HepG2 (cell line): ENCODE results near the gene USP19. TPM values are rescaled to one million over a fixed set of nuclear protein-coding genes. Genes with fewer than 3 reads are reported as not detected.
A peak's percentile ranks its signal among the peaks of the same experiment; 100 is the strongest.

ENCODE experiments used
- EEA1 ChIP-seq: sonication (generic); formaldehyde crosslinking; IDR thresholded peaks from 2 replicates; pipeline ENCODE4 v1.5.1; 2020; ENCODE audit warnings: mild to moderate bottlenecking, missing genetic modification reagents, borderline replicate concordance
- EZH2 ChIP-seq: conservative IDR thresholded peaks from 2 replicates; pipeline ENCODE4 v1.6.1; 2012; ENCODE audit warnings: mild to moderate bottlenecking, low read depth, low read length, moderate library complexity
- FOXP1 ChIP-seq, 2 experiments: fragments of 450-650 bp in 1 of 2; IDR thresholded peaks; 2 replicates each; pipeline ENCODE4 v1.6.1; 2017 to 2018; ENCODE audit warnings: antibody characterized with exemption in 1 of 2
- GMEB1 ChIP-seq: sonication (generic); formaldehyde crosslinking; IDR thresholded peaks from 2 replicates; pipeline ENCODE4 v1.5.1; 2020; ENCODE audit warnings: missing genetic modification reagents, mild to moderate bottlenecking, borderline replicate concordance
- HNF4G ChIP-seq, 2 experiments: sonication (generic) in 1 of 2; formaldehyde crosslinking in 1 of 2; IDR thresholded peaks; 2 replicates each; pipeline versions ENCODE4 v1.4.0 to v1.6.1; 2011 to 2020; ENCODE audit warnings: borderline replicate concordance in 2 of 2, low read depth in 2 of 2, mild to moderate bottlenecking in 2 of 2, low read length in 1 of 2, missing genetic modification reagents in 1 of 2, moderate library complexity in 1 of 2
- HNRNPLL ChIP-seq: fragments of 200-400 bp; formaldehyde crosslinking; IDR thresholded peaks from 2 replicates; pipeline ENCODE4 v1.6.1; 2017; ENCODE audit warnings: mild to moderate bottlenecking, low read depth, low read length; ENCODE audit not compliant: poor library complexity, severe bottlenecking
- HOXD1 ChIP-seq: sonication (generic); formaldehyde crosslinking; IDR thresholded peaks from 2 replicates; pipeline ENCODE4 v1.5.0; 2020; ENCODE audit warnings: missing genetic modification reagents
- KDM2A ChIP-seq: sonication (generic); formaldehyde crosslinking; IDR thresholded peaks from 2 replicates; pipeline ENCODE4 v1.4.0; 2020; ENCODE audit warnings: low read depth, missing genetic modification reagents, borderline replicate concordance
- KLF9 ChIP-seq: IDR thresholded peaks from 2 replicates; pipeline ENCODE4 v1.6.1; 2016; ENCODE audit warnings: low read depth
- NAIF1 ChIP-seq: sonication (generic); formaldehyde crosslinking; IDR thresholded peaks from 2 replicates; pipeline ENCODE4 v1.5.0; 2020; ENCODE audit warnings: mild to moderate bottlenecking, missing genetic modification reagents, borderline replicate concordance
- PHF20 ChIP-seq: sonication (generic); formaldehyde crosslinking; IDR thresholded peaks from 2 replicates; pipeline ENCODE4 v1.5.0; 2020; ENCODE audit warnings: mild to moderate bottlenecking, missing genetic modification reagents
- RAD51 ChIP-seq: fragments of 450-650 bp; IDR thresholded peaks from 2 replicates; pipeline ENCODE4 v1.6.1; 2016; ENCODE audit warnings: borderline replicate concordance
- REL ChIP-seq: sonication (generic); formaldehyde crosslinking; conservative IDR thresholded peaks from 2 replicates; pipeline ENCODE4 v1.8.0; 2022; ENCODE audit warnings: mild to moderate bottlenecking, missing genetic modification reagents, moderate library complexity
- SSRP1 ChIP-seq: IDR thresholded peaks from 2 replicates; pipeline ENCODE4 v1.6.1; 2016; ENCODE audit warnings: control low read depth
- YEATS2 ChIP-seq: sonication (generic); formaldehyde crosslinking; IDR thresholded peaks from 2 replicates; pipeline ENCODE4 v1.4.0; 2020; ENCODE audit warnings: missing genetic modification reagents, borderline replicate concordance
- ZBTB8A ChIP-seq: sonication (generic); formaldehyde crosslinking; IDR thresholded peaks from 2 replicates; pipeline ENCODE4 v1.4.0; 2020; ENCODE audit warnings: mild to moderate bottlenecking, low read depth, missing genetic modification reagents, borderline replicate concordance
- ZMAT3 ChIP-seq: sonication (generic); formaldehyde crosslinking; conservative IDR thresholded peaks from 2 replicates; pipeline ENCODE4 v1.7.0; 2021; ENCODE audit warnings: missing genetic modification reagents
- ZNF180 ChIP-seq: sonication (generic); formaldehyde crosslinking; IDR thresholded peaks from 2 replicates; pipeline ENCODE4 v1.4.0; 2020; ENCODE audit warnings: low read depth, missing genetic modification reagents, borderline replicate concordance
- ZNF382 ChIP-seq: sonication (generic); formaldehyde crosslinking; IDR thresholded peaks from 2 replicates; pipeline ENCODE4 v1.5.0; 2020; ENCODE audit warnings: missing genetic modification reagents, mild to moderate bottlenecking, borderline replicate concordance
- ZNF451 ChIP-seq: sonication (generic); formaldehyde crosslinking; IDR thresholded peaks from 2 replicates; pipeline ENCODE4 v1.5.0; 2020; ENCODE audit warnings: mild to moderate bottlenecking, missing genetic modification reagents
- ZNF564 ChIP-seq: sonication (generic); formaldehyde crosslinking; IDR thresholded peaks from 2 replicates; pipeline ENCODE4 v1.8.1; 2023; ENCODE audit warnings: mild to moderate bottlenecking, missing genetic modification reagents
- ZNF737 ChIP-seq: sonication (generic); formaldehyde crosslinking; IDR thresholded peaks from 2 replicates; pipeline ENCODE4 v1.5.0; 2020; ENCODE audit warnings: missing genetic modification reagents, mild to moderate bottlenecking, borderline replicate concordance
- ZNF782 ChIP-seq: sonication (generic); formaldehyde crosslinking; IDR thresholded peaks from 2 replicates; pipeline ENCODE4 v1.4.0; 2020; ENCODE audit warnings: missing genetic modification reagents, mild to moderate bottlenecking, borderline replicate concordance
- polyA plus RNA-seq, 8 experiments: library from polyadenylated mRNA; depleted of rRNA in 3 of 8; stranded (reverse) in 7 of 8; unstranded in 1 of 8; fragments of >200 nt; fragmentation: Illumina TruSeq in 4 of 8; extraction: Trizol in 4 of 8; gene quantifications; 2 replicates each; pipeline versions ENCODE4 v1.2.1 to v1.2.3, GENCODE V29; 2011 to 2016; ENCODE audit warnings: low read depth in 4 of 8, missing spikeins in 1 of 8, mixed read lengths in 1 of 8; ENCODE audit not compliant: insufficient read depth in 1 of 8
- total RNA-seq, 5 experiments: library from RNA; depleted of rRNA; stranded (reverse); fragments of >200 nt; fragmentation: Illumina TruSeq; extraction: Trizol; gene quantifications; 2 replicates each; pipeline ENCODE4 v1.2.3, GENCODE V29; 2016; ENCODE audit warnings: low read depth in 1 of 5
- TF ChIP-seq, protein P1 (sequence below): sonication (generic); formaldehyde crosslinking; IDR thresholded peaks from 2 replicates; pipeline ENCODE4 v1.5.1; 2020; ENCODE audit warnings: mild to moderate bottlenecking, missing genetic modification reagents, moderate library complexity
- TF ChIP-seq, protein P2 (sequence below): sonication (generic); formaldehyde crosslinking; IDR thresholded peaks from 2 replicates; pipeline ENCODE4 v1.4.0; 2020; ENCODE audit warnings: mild to moderate bottlenecking, missing genetic modification reagents

USP19 gene
- total and polyA plus RNA-seq, 2 of the 13 experiments (the other 11 are each of a cell fraction or from before 2014, with no cell fraction given) = 28.3 to 31.7 TPM

- TF ChIP-seq ZNF451 (CRISPR knock-in tag) = no peak
- TF ChIP-seq RAD51 = no peak
- TF ChIP-seq ZNF737 (CRISPR knock-in tag) = no peak
- peak; percentile 79 for TF ChIP-seq ZMAT3 (CRISPR knock-in tag)
- TF ChIP-seq ZNF564 (CRISPR knock-in tag) = peak; percentile 47; the same call in 1 of the 2 replicates
- TF ChIP-seq ZNF180 (CRISPR knock-in tag) = no peak
- no peak for TF ChIP-seq SSRP1 (CRISPR knock-in tag)
- peak; percentile 70 for TF ChIP-seq KDM2A
- peak; percentile 53; the same call in 1 of the 2 replicates for TF ChIP-seq FOXP1 (IDR thresholded peaks at IDR 0.05)
- peak; percentile 74 for TF ChIP-seq FOXP1 (CRISPR knock-in tag; IDR thresholded peaks at IDR 0.05)
- peak; percentile 9; the same call in 1 of the 2 replicates for TF ChIP-seq EEA1 (CRISPR knock-in tag)
- 0 out of 2 replicates have a peak, but pooled peaks have one; percentile 60 for TF ChIP-seq NAIF1 (CRISPR knock-in tag)
- TF ChIP-seq GMEB1 = peak; percentile 66; the same call in 1 of the 2 replicates
- no peak; the same call in 1 of the 2 replicates for TF ChIP-seq ZNF382
- no peak for TF ChIP-seq EZH2
- TF ChIP-seq ZNF782 (CRISPR knock-in tag) = no peak
- TF ChIP-seq, protein P1, sequence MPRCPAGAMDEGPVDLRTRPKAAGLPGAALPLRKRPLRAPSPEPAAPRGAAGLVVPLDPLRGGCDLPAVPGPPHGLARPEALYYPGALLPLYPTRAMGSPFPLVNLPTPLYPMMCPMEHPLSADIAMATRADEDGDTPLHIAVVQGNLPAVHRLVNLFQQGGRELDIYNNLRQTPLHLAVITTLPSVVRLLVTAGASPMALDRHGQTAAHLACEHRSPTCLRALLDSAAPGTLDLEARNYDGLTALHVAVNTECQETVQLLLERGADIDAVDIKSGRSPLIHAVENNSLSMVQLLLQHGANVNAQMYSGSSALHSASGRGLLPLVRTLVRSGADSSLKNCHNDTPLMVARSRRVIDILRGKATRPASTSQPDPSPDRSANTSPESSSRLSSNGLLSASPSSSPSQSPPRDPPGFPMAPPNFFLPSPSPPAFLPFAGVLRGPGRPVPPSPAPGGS (CRISPR knock-in tag) = no peak; the same call in 1 of the 2 replicates
- TF ChIP-seq YEATS2 (CRISPR knock-in tag) = peak; percentile 80
- peak; percentile 54 for TF ChIP-seq PHF20 (CRISPR knock-in tag)
- TF ChIP-seq, protein P2, sequence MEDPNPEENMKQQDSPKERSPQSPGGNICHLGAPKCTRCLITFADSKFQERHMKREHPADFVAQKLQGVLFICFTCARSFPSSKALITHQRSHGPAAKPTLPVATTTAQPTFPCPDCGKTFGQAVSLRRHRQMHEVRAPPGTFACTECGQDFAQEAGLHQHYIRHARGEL (CRISPR knock-in tag) = no peak
- peak; percentile 73 for TF ChIP-seq HNRNPLL
- TF ChIP-seq REL (CRISPR knock-in tag) = 0 out of 2 replicates have a peak, but pooled peaks have one; percentile 52
- TF ChIP-seq ZBTB8A (CRISPR knock-in tag) = no peak
- peak; percentile 9; the same call in 1 of the 2 replicates for TF ChIP-seq HNF4G (IDR thresholded peaks at IDR 0.05; ENCODE audit: borderline replicate concordance, low read depth, low read length)
- no peak; the same call in 1 of the 2 replicates for TF ChIP-seq HNF4G (CRISPR knock-in tag; IDR thresholded peaks at IDR 0.05; ENCODE audit: borderline replicate concordance, low read depth)
- TF ChIP-seq HOXD1 (CRISPR knock-in tag) = 0 out of 2 replicates have a peak, but pooled peaks have one; percentile 51
- 0 out of 2 replicates have a peak, but pooled peaks have one; percentile 10 for TF ChIP-seq KLF9 (CRISPR knock-in tag)
Observed at GRCh38 chr3:49093853-49094767, 26.5 kb downstream of the USP19 start, which contains the start of gene QRICH1 (continued).
